B cell (primary cell): ENCODE data around the gene ZDHHC19.

Experiments
- EZH2 ChIP-seq: IDR thresholded peaks from 2 replicates; pipeline ENCODE4 v1.6.1; 2012; ENCODE audit warnings: borderline replicate concordance, low read depth, mild to moderate bottlenecking, moderate library complexity, low read length; ENCODE audit not compliant: insufficient read depth, poor library complexity, severe bottlenecking
- TF ChIP-seq, protein P1 (sequence below): fragments of 200-600 bp; IDR thresholded peaks from one replicate; pipeline ENCODE4 v1.8.0; 2022; ENCODE audit warnings: antibody characterized with exemption, mild to moderate bottlenecking

DNA sequence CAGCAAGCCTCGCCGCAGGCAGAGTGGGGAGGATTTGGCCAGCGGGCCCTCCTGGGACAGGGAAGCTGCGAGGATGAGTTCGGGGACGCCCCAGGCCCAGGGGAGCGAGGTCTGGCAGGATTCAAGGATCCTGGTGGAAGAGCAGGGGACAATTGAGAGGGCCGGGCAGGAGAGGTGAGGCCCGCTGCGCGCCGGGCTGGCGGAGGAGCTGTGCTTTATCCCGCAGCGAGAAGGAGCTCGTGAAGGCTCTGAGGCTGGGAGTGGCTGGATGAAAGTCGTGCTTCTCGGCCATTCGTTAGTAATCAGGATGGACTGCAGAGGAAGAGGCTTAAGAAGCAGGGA is 8.7 kb upstream of the ZDHHC19 start:
- TF ChIP-seq, protein P1, sequence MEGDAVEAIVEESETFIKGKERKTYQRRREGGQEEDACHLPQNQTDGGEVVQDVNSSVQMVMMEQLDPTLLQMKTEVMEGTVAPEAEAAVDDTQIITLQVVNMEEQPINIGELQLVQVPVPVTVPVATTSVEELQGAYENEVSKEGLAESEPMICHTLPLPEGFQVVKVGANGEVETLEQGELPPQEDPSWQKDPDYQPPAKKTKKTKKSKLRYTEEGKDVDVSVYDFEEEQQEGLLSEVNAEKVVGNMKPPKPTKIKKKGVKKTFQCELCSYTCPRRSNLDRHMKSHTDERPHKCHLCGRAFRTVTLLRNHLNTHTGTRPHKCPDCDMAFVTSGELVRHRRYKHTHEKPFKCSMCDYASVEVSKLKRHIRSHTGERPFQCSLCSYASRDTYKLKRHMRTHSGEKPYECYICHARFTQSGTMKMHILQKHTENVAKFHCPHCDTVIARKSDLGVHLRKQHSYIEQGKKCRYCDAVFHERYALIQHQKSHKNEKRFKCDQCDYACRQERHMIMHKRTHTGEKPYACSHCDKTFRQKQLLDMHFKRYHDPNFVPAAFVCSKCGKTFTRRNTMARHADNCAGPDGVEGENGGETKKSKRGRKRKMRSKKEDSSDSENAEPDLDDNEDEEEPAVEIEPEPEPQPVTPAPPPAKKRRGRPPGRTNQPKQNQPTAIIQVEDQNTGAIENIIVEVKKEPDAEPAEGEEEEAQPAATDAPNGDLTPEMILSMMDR: no peak
- TF ChIP-seq EZH2: no peak
